Ovary (tissue), 3 donors: ENCODE results near the gene TMEM94.

Experiments
- POLR2A ChIP-seq: fragments of 450-650 bp; IDR thresholded peaks from one replicate; pipeline ENCODE4 v1.6.1; 2017; ENCODE audit warnings: antibody characterized with exemption, mild to moderate bottlenecking, moderate library complexity
- TF ChIP-seq, protein P1 (sequence below), 3 donors: fragments of 450-650 bp in 2 of 3; fragments of 200-600 bp in 1 of 3; IDR thresholded peaks; one replicate each; pipeline versions ENCODE4 v1.5.1 to v1.8.0; 2016 to 2022; ENCODE audit warnings: antibody characterized with exemption in 3 of 3, mild to moderate bottlenecking in 1 of 3
- donor health status: DM: no; HTN: no; CAD: no.

DNA sequence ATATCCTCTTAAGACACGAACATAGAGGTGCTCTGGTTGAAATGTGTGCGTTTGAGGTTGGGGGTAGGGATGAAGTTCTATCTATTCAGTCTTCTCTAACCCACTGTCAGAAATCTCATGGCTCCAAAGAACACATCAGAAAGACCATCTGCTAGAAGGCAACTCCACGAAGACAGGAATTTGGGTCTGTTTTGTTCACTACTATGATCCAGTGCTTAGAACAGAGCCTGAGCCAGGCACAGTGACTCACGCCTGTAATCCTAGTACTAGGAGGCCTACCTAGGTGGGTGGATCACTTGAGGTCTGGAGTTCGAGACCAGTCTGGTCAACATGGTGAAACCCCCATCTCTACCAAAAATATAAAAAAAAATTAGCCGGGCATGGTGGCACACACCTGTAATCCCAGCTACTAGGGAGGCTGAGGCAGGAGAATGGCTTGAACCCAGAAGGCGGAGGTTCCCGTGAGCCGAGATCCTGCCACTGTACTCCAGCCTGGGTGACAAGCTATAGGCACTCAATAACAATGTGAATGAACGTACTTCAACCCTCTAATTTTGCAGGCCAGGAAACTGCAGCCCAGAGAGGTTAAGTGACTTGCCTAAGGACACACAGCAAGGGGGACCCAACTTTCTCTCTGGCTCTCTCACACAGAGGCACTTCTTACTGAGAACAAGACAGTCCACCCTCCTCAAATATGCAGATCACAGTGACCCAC, 56.6 kb downstream of the TMEM94 start:
- TF ChIP-seq, protein P1, sequence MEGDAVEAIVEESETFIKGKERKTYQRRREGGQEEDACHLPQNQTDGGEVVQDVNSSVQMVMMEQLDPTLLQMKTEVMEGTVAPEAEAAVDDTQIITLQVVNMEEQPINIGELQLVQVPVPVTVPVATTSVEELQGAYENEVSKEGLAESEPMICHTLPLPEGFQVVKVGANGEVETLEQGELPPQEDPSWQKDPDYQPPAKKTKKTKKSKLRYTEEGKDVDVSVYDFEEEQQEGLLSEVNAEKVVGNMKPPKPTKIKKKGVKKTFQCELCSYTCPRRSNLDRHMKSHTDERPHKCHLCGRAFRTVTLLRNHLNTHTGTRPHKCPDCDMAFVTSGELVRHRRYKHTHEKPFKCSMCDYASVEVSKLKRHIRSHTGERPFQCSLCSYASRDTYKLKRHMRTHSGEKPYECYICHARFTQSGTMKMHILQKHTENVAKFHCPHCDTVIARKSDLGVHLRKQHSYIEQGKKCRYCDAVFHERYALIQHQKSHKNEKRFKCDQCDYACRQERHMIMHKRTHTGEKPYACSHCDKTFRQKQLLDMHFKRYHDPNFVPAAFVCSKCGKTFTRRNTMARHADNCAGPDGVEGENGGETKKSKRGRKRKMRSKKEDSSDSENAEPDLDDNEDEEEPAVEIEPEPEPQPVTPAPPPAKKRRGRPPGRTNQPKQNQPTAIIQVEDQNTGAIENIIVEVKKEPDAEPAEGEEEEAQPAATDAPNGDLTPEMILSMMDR (IDR thresholded peaks at IDR 0.05), result no peak
- no peak for TF ChIP-seq POLR2A
